Measurements from ENCODE around the gene KIF1B. TPM values are rescaled to one million over a fixed set of nuclear protein-coding genes. Genes with fewer than 3 reads are reported as not detected.

KIF1B gene
- total and polyA plus RNA-seq, 9 of the 15 experiments (the other 6 are each of a cell fraction or from before 2014, with no cell fraction given) = 2.8 to 19.8 (median 11.9) TPM

- Histone ChIP-seq H3K79me2 (ENCODE audit: control insufficient read depth, insufficient read depth, low read length) (no peaks in the 10 kb centered on the region), H3K27me3 (ENCODE audit: control insufficient read depth in 2 of 2, insufficient read depth in 2 of 2, low read length in 2 of 2) (no peaks in the 10 kb centered on the region), H4K20me1 (replicated peaks; ENCODE audit: control insufficient read depth, insufficient read depth, low read length) (no peaks in the 10 kb centered on the region), H3K27ac (ENCODE audit: extremely low read depth, low read depth, low read length) (no peak overlapping the region), H3K9ac (ENCODE audit: insufficient read depth in 1 of 2, low read depth in 2 of 2, low read length in 2 of 2) (no peak overlapping the region), H3K4me1 (replicated peaks in 1 of 2; ENCODE audit: control insufficient read depth in 2 of 2, insufficient read depth in 2 of 2, low read length in 2 of 2) (peaks cover 8 to 11% of the 10 kb centered on the region in 2 experiments; a peak in 4 of 5 replicates), H2AFZ (ENCODE audit: low read depth, low read length) (no peak overlapping the region), H3K4me2 (ENCODE audit: insufficient read depth, low read length) (no peak overlapping the region), H3K36me3 (ENCODE audit: control insufficient read depth, insufficient read depth, low read length) (peaks cover 7% of the 10 kb centered on the region; the same call in 1 of the 3 replicates), H3K4me3 (no peak overlapping the region), H3K9me3 (replicated peaks; ENCODE audit: control insufficient read depth, insufficient read depth, low read depth, low read length) (no peaks in the 10 kb centered on the region), H3K9me1 (ENCODE audit: control insufficient read depth, insufficient read depth, low read length) (no peaks in the 10 kb centered on the region)
- in situ Hi-C loops (cut with MboI) (no loop called here), intact Hi-C loops (cut with micrococcal nuclease) (no loop called here)
- ChIA-PET CTCF (ENCODE audit: low intra/inter-chr PET ratio) (no interaction called here), POLR2A (interaction anchor here (0.7 to 1.6 kb wide), 2 partner anchors 19 to 175 kb away, joined by 3 to 7 read pairs; partner anchors contain the start of gene PGD)
- ATAC-seq = no peak
- no peak for DNase-seq (ENCODE audit: extremely low read depth in 1 of 4, low spot score in 3 of 4)
- WGBS (ENCODE audit: insufficient coverage, low coverage, missing lambda C conversion rate) = 35% methylated on average over 5 of the region's 5 CpGs
- no TSS peak for BruUV-seq (replicated peaks)
- FAIRE-seq = no peak
- TF ChIP-seq ZNF408 (CRISPR knock-in tag; IDR thresholded peaks at IDR 0.05; ENCODE audit: low read depth) = no peak
- no peak for TF ChIP-seq ZNF280B (CRISPR knock-in tag; IDR thresholded peaks at IDR 0.05)
- TF ChIP-seq BHLHE40 (IDR thresholded peaks at IDR 0.05; ENCODE audit: low read length) = no peak
- TF ChIP-seq NR2C1 (IDR thresholded peaks at IDR 0.05) = no peak
- no peak for TF ChIP-seq NR2C1 (tag; IDR thresholded peaks at IDR 0.05)
- no peak for TF ChIP-seq E4F1 (CRISPR knock-in tag; IDR thresholded peaks at IDR 0.05; ENCODE audit: borderline replicate concordance)
- no peak for TF ChIP-seq HNRNPLL (IDR thresholded peaks at IDR 0.05; ENCODE audit: low read depth, low read length, poor library complexity, severe bottlenecking)
- no peak for TF ChIP-seq ZBTB26 (CRISPR knock-in tag; IDR thresholded peaks at IDR 0.05)
- no peak for TF ChIP-seq EGR1 (conservative IDR thresholded peaks at IDR 0.05)
- TF ChIP-seq MCM3 (IDR thresholded peaks at IDR 0.05) = no peak
- no peak for TF ChIP-seq DMBX1 (CRISPR knock-in tag; IDR thresholded peaks at IDR 0.05; ENCODE audit: borderline replicate concordance)
- TF ChIP-seq CBX8 (IDR thresholded peaks at IDR 0.05; ENCODE audit: borderline replicate concordance, extremely low read depth, low read depth, low read length, poor library complexity, severe bottlenecking) = no peak
- TF ChIP-seq PRMT5 (CRISPR knock-in tag; IDR thresholded peaks at IDR 0.05) = no peak
- TF ChIP-seq ARID3A (IDR thresholded peaks at IDR 0.05; ENCODE audit: borderline replicate concordance, low read depth, low read length) = no peak
Measured at GRCh38 chr1:10380594-10381275, 170.4 kb downstream of the KIF1B start.
